ENCODE data around the gene SMARCD1. TPM values are rescaled to one million over a fixed set of nuclear protein-coding genes. Genes with fewer than 3 reads are reported as not detected.

SMARCD1 gene
- total and polyA plus RNA-seq, 9 of the 15 experiments (the other 6 are each of a cell fraction or from before 2014, with no cell fraction given): 0.86 to 91.7 (median 48.0) TPM

GRCh38 chr12:50084775-50085614, at the start of gene SMARCD1 (continued):
- TF ChIP-seq AFF1 (IDR thresholded peaks at IDR 0.05; ENCODE audit: low read depth in 1 of 2, partially characterized antibody in 2 of 2) (peak in 1 of 2 experiments; percentile 35), ESRRA (IDR thresholded peaks at IDR 0.05; ENCODE audit: borderline replicate concordance, low read depth) (peak; percentile 48; the same call in 1 of the 2 replicates), SIRT6 (IDR thresholded peaks at IDR 0.05; ENCODE audit: low read depth, low read length) (no peak), CTBP1 (IDR thresholded peaks at IDR 0.05; ENCODE audit: borderline replicate concordance) (peak; percentile 64), MNT (conservative IDR thresholded peaks at IDR 0.05) (peak; percentile 51 to 84; a peak in 3 of 4 replicates), POLR2G (IDR thresholded peaks at IDR 0.05; ENCODE audit: low read depth, low read length) (peak; percentile 85), GATAD2A (IDR thresholded peaks at IDR 0.05) (peak; percentile 61; the same call in 1 of the 2 replicates), ARID3A (IDR thresholded peaks at IDR 0.05; ENCODE audit: borderline replicate concordance, low read depth, low read length) (0 out of 2 replicates have a peak, but pooled peaks have one; percentile 22), ZZZ3 (IDR thresholded peaks at IDR 0.05) (0 out of 2 replicates have a peak, but pooled peaks have one; percentile 70), U2AF2 (optimal IDR thresholded peaks at IDR 0.05; ENCODE audit: low read depth, low read length) (no peak), OTX1 (CRISPR knock-in tag; IDR thresholded peaks at IDR 0.05) (no peak), CBX3 (IDR thresholded peaks at IDR 0.05; ENCODE audit: borderline replicate concordance in 1 of 2, low read length in 2 of 2) (peak in 1 of 2 experiments; percentile 60; a peak in 1 of 3 replicates), RBBP5 (IDR thresholded peaks at IDR 0.05; ENCODE audit: borderline replicate concordance, insufficient read depth, low read length, poor library complexity, severe bottlenecking) (peak; percentile 68), SNRNP70 (optimal IDR thresholded peaks at IDR 0.05; ENCODE audit: low read depth, low read length) (no peak)

All from K562 (cell line).